Measurements from ENCODE around the gene KLHL8.

KLHL8 gene

DNA sequence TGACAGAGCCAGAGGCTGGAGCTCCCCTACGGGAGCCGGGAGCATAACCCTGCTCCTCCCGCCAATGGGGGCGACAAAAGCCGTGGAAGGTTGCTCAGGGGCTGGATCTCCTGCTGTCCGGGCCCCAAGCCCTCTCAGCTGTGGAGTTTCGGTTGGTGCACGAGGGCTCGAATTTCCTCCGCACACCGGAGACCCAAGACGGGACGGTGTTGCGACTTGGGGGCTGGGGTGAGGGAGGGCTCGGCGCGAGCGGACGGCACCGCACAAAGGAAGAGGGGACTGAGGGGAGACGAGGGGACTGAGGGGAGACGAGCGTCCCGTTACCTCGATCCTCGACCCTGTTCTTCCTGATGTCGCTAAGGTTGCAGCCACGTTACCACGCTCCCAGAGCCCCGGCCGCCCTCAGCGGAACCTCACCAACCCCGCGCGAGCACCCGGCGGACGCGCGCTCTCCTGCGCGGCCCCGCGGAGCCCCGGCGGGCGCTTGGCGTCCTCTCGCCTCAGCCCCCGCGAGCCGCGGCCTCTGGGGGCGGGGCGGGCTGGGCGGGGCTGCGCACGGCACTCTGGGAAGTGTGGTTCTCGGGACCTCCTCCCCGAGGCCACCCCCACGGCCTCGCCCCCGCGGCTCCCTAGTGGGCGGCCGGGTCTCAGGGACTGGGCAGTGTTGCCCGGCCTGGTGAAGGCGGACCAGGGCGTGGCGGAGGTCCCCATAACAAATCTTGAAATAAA is at the start of gene KLHL8:
KLHL8 (minus strand) TSS at position 525 of the 729 bp plus-strand sequence. CDS start 25,079 bp downstream, outside the sequence.
- peak; percentile 61 to 63 for DNase-seq

DNA sequence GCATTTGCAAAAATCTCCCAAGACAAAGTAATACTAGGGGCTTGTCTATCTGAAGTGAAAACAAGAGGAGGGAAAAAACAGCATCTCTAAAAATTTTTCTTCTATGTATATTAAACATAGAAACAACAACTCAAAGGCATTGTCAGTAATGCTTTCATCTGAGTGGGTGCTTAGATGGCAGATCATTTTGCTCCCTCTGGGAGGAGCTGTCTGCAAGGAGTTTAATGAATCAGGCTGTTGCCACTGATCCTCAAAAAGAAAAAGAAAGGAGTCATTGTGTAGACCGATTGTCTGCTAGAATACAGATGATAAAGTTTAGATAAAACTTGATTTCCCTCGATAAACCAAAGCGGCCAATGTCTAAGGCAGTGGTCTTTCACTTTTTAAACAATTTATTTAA is 49.7 kb upstream of the KLHL8 start:
- peak; percentile 70 to 73 for DNase-seq

DNA sequence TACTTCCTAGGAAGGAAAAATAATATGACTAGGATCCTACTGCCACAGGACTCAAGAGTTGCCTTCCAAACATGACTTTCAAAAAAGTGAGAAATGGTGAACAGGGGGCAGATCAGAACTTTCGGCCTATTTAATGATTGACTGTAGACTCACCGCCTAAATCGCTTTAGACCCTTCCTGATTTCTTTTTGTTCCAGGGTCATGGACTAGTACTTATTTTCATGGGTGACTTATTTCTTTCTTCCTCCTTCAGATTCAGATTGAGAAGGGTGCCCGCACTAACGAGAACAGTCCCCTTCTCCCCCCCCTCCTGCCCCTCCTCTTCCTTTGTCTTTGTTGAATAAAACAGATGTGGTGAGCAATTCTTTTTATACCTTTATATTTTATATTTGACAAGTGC is 48.0 kb upstream of the KLHL8 start:
- no peak for DNase-seq

DNA sequence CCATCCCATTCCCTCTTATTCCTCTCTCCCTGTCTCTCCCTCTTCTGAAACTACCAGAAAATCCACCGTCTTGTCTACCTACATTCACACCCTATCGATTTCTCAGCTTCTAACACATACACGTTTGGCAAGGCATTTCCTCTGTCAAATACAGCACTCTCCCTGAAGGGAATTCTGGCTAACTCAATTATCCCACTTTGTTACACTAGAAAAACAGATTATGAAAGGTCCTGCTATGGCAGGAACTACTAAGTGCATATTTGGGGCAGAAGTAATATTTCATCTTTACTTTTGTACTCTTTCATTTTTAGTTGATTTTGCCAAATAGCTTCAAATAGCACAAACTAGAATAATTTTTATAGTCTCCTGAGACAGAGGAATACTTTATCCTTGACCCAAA is 46.6 kb upstream of the KLHL8 start:
- no peak for DNase-seq

GRCh38 chr4:87262886-87263285 is 42.5 kb upstream of the KLHL8 start:
- DNase-seq = no peak

- no peak for DNase-seq
Measured at GRCh38 chr4:87260477-87260876, 40.1 kb upstream of the KLHL8 start.

- no peak for DNase-seq
Measured at GRCh38 chr4:87258677-87259076, 38.3 kb upstream of the KLHL8 start.

DNA sequence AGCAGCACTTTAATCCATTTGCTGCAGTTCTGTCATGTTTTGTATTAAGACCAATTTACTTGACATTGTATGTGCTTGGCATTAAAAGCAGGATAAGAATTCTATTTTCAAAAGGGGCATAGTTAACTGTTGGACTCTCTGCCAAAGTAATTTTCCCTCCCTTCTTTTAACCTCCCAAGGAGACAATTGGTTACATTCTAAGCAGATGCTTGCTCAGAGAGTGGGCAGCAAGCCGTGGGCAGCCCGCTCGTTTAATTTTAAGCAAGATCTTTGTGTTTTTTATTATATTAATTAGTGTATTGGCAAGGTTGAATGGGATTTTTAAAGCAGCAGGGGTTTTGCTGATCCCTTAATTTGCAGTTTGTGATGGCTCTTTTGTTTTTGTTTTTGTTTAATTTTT is 37.1 kb upstream of the KLHL8 start:
- no peak for DNase-seq

DNA sequence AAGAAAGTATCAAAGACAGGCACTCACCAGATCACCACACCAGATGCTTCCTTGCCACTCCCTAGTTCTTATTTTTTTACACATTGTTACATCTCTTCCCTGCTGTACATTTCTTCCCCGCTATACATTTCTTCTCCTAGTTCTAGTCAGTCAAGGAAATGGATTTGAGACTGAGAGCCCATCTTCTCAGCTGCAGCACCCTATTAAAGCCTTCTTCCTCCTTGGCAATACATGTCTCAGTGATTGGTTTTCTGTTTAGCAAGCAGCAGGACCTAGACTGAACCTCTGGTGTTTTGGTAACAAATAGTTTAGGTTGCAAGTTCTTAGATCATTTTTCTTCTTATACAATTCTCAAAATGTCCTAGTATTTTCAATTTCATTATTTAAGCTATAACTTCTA is 35.3 kb upstream of the KLHL8 start:
- no peak for DNase-seq

DNA sequence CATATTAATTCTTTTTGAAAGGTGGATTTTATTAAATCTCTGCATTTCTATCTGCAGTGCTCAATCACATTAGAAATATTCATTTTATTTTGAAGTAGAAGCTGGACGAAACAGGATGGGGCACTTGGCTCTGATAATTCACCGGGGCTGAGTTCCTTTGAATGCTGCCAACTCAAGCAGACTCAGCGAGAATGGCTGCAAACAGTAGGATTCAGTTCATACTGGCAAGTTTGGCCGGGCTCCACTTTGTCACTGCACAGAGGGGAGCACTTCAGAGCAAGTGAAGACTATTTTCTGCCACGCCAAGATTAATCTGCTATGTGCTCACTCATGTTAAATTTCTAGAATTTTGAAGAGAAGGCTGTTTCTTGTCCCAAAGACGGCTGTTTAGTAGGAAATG is 30.7 kb upstream of the KLHL8 start:
- no peak for DNase-seq

- no peak for DNase-seq
Measured at GRCh38 chr4:87250294-87250693, 29.9 kb upstream of the KLHL8 start.

DNA sequence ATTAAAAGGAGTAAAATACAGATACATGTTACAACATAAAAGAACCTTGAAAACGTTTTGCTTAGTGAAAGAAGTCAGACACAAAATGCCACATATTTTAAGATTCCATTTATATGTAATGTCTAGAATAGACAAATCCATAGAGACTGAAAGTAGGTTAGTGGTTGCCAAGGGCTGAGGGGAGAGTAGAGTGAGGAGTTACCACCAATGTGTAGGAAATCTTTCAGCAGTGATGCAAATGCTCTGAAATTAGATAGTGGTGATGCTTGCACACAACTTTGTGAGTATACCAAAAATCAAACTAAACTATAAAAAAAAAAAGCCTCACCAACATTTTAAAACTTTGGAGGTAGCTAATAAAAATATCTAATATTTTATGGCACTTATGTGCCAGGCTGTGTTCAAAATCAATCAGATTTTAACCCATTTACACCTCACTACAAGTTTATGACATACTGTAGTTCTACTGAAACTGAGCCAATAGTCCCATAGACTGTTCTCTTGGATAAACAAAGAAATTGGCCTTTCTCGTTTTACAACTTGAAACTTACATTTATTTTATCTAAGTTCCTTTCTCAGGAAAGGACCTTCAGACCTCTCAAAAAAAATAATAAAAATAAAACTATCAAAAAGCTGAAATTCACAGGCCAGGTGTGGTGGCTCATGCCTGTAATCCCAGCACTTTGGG is 29.1 kb upstream of the KLHL8 start:
- DNase-seq = no peak

DNA sequence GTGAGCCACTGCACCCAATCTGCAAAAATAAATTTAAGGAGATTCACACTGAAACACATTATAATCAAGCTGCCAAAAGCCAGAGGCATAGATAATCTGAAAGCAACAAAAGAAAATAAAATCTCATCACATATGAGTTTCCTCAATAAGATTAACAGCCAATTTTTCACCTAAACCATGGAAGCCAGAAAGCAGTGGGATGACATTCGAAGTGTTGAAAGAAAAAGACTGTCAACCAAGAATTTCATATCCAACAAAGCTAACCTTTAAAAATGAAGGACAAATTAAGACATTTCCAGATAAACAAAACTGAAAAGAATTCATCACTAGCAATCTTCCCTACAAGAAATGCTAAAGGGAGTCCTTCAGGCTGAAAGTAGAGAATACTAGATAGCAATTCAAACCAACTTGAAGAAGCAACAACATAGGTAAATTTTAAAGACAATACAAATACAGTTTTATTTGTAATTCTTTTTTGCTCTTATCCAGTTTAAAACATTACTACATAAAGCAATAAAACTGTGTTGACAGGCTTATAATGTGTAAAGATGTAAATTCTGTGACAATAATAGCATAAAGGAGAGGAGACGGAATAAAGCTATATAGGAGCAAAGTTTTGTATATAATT is 23.1 kb upstream of the KLHL8 start:
- peak in 1 of 2 experiments; percentile 23 for DNase-seq

GRCh38 chr4:87241336-87241735 is 20.9 kb upstream of the KLHL8 start:
- no peak for DNase-seq

DNA sequence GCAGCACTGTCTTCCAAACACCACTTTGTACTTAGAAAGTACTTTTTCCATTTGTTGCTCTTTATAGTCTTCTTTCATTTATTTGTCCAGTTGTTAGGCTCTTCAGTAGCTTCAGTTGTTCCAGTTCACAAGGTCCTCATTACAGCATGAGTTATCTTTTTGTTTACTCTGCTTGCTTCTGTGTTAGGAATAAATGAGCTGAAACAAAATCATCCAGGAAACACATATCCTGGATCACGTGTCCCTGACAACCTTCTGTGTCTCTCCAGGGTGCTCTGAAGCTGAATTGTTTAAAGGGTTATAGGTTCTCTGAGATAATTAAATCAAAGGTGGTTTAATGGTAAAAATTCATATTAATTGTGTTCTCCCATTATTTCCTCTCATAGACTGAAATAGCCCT is 19.9 kb upstream of the KLHL8 start:
- DNase-seq = no peak

DNA sequence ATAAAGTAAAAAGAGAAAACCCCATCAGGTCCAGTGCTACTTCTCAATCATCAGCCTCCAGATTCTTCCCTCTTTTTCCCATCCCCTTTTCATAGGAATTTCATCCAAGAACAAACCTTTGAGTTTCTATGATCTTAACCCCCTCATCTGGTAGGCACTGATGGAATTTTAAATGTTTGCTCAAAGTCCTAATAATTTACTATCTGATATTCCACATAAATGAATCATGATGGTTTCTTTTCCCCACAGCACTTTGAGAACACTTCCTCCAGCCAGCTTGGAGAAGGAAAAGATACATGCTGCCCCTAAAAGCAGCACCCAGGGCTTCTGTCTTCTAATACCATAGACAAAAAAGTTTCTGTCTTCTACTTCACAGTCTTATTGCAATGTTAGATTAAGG is 19.4 kb upstream of the KLHL8 start:
- no peak for DNase-seq

GRCh38 chr4:87239194-87239593 is 18.8 kb upstream of the KLHL8 start:
- no peak for DNase-seq

DNA sequence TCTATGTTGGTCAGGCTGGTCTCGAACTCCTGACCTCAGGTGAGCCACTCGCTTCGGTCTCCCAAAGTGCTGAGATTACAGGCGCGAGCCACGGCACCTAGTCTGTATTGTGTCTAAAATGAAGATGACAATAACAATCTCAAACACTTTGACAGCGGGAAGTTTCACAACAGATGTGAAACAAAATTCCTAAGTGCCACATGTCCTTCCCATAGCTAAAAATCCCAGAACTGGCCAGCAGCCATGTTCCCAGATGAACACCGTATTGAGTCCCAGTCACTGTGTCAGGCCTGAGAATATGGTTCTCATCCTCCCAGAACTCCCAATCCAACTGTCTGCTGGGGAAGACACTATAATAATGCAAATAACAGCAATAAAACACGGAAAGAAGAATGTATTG is 16.4 kb upstream of the KLHL8 start:
- no peak for DNase-seq

- DNase-seq = no peak
Measured at GRCh38 chr4:87235020-87235671, 14.7 kb upstream of the KLHL8 start.

- no peak for DNase-seq
Measured at GRCh38 chr4:87232216-87232615, 11.8 kb upstream of the KLHL8 start.

- DNase-seq = no peak
Measured at GRCh38 chr4:87230806-87231205, 10.4 kb upstream of the KLHL8 start.

- DNase-seq = no peak
Measured at GRCh38 chr4:87229979-87230378, 9.6 kb upstream of the KLHL8 start.

GRCh38 chr4:87228262-87228860 is 7.9 kb upstream of the KLHL8 start:
- no peak for DNase-seq

Data from Kasumi-1 (cell line).